Progenitor cell of endocrine pancreas (in vitro differentiated cells): ENCODE data around the gene CMTM5. TPM values are rescaled to one million over a fixed set of nuclear protein-coding genes. Genes with fewer than 3 reads are reported as not detected.

Experiments used
- DNase-seq: peaks from one replicate; pipeline ENCODE4 v3.0.0; 2021; ENCODE audit warnings: low spot score; ENCODE audit not compliant: unreplicated experiment
- H3K27ac Mint-ChIP-seq: 2 replicates; pipeline ENCODE4 v1.8.0; 2021; ENCODE audit warnings: mild to moderate bottlenecking, moderate library complexity, mixed read lengths
- H3K27me3 Mint-ChIP-seq: 2 replicates; pipeline ENCODE4 v1.8.0; 2021; ENCODE audit warnings: mixed read lengths
- H3K36me3 Mint-ChIP-seq: 2 replicates; pipeline ENCODE4 v1.8.0; 2022; ENCODE audit warnings: mixed read lengths; ENCODE audit not compliant: insufficient read depth
- H3K4me1 Mint-ChIP-seq: 2 replicates; pipeline ENCODE4 v1.8.0; 2021; ENCODE audit warnings: low read depth, mixed read lengths
- H3K4me3 Mint-ChIP-seq: 2 replicates; pipeline ENCODE4 v1.8.0; 2021; ENCODE audit warnings: low read depth, mild to moderate bottlenecking, moderate library complexity, mixed read lengths
- H3K9me3 Mint-ChIP-seq: 2 replicates; pipeline ENCODE4 v1.8.0; 2021; ENCODE audit warnings: low read depth, mixed read lengths
- CTCF ChIP-seq: fragments of 200-600 bp; sonication (generic); IDR thresholded peaks from one replicate; pipeline ENCODE4 v1.5.0; 2021; ENCODE audit warnings: antibody characterized with exemption, mild to moderate bottlenecking; ENCODE audit not compliant: unreplicated experiment
- total RNA-seq: library from RNA; stranded (reverse); gene quantifications from 2 replicates; pipeline ENCODE4 v1.2.1, GENCODE V29; 2021

CMTM5 gene
- total RNA-seq, 1 donor from 2014 or later, result not detected

GRCh38 chr14:23409475-23409874 lies 32.6 kb downstream of the CMTM5 start:
- Mint-ChIP-seq H3K4me1 (peaks cover 4% of the 10 kb centered on the region), H3K9me3 (no peaks in the 10 kb centered on the region), H3K36me3 (no peaks in the 10 kb centered on the region), H3K27ac (no peak overlapping the region), H3K27me3 (peaks cover 39% of the 10 kb centered on the region), H3K4me3 (no peak overlapping the region)
- no peak for TF ChIP-seq CTCF
- no peak for DNase-seq

GRCh38 chr14:23409966-23410635 lies 33.3 kb downstream of the CMTM5 start:
- H3K4me3 Mint-ChIP-seq, result no peak overlapping the region
- no peak for DNase-seq
- H3K36me3 Mint-ChIP-seq, result no peaks in the 10 kb centered on the region
- no peak overlapping the region for H3K27ac Mint-ChIP-seq
- H3K27me3 Mint-ChIP-seq, result peaks cover 36% of the 10 kb centered on the region
- no peaks in the 10 kb centered on the region for H3K9me3 Mint-ChIP-seq
- TF ChIP-seq CTCF, result no peak
- H3K4me1 Mint-ChIP-seq, result peaks cover 4% of the 10 kb centered on the region

- no peaks in the 10 kb centered on the region for H3K36me3 Mint-ChIP-seq
- no peak for DNase-seq
- H3K4me1 Mint-ChIP-seq, result peaks cover 4% of the 10 kb centered on the region
- no peaks in the 10 kb centered on the region for H3K9me3 Mint-ChIP-seq
- peaks cover 30% of the 10 kb centered on the region for H3K27me3 Mint-ChIP-seq
- no peak overlapping the region for H3K27ac Mint-ChIP-seq
- no peak for TF ChIP-seq CTCF
- no peak overlapping the region for H3K4me3 Mint-ChIP-seq
These were observed 35.0 kb downstream of the CMTM5 start for GRCh38 chr14:23411563-23412525.

- no peak overlapping the region for H3K4me3 Mint-ChIP-seq
- H3K27ac Mint-ChIP-seq, result no peak overlapping the region
- peaks cover 4% of the 10 kb centered on the region for H3K4me1 Mint-ChIP-seq
- DNase-seq, result no peak
- no peak for TF ChIP-seq CTCF
- peaks cover 19% of the 10 kb centered on the region for H3K27me3 Mint-ChIP-seq
- H3K36me3 Mint-ChIP-seq, result no peaks in the 10 kb centered on the region
- H3K9me3 Mint-ChIP-seq, result no peaks in the 10 kb centered on the region
These were observed 36.8 kb downstream of the CMTM5 start for GRCh38 chr14:23413681-23414080.

- Mint-ChIP-seq H3K9me3 (no peaks in the 10 kb centered on the region), H3K27ac (no peak overlapping the region), H3K36me3 (no peaks in the 10 kb centered on the region)
These were observed 37.4 kb downstream of the CMTM5 start for GRCh38 chr14:23414254-23414653.

More at GRCh38 chr14:23414254-23414653, 37.4 kb downstream of the CMTM5 start:
- no peak for TF ChIP-seq CTCF
- no peak overlapping the region for H3K4me3 Mint-ChIP-seq
- peaks cover 14% of the 10 kb centered on the region for H3K27me3 Mint-ChIP-seq
- no peak for DNase-seq
- peaks cover 4% of the 10 kb centered on the region for H3K4me1 Mint-ChIP-seq
